ENCODE data around the gene SNRNP48. TPM values are rescaled to one million over a fixed set of nuclear protein-coding genes. Genes with fewer than 3 reads are reported as not detected.

Gene SNRNP48
- total and polyA plus RNA-seq, 2 experiments from 2014 or later, result 7.6 to 14.6 TPM

GRCh38 chr6:7632501-7633290, 42.7 kb downstream of the SNRNP48 start:
- H3K9me3 ChIP-seq (ENCODE audit: low read depth), result no peaks in the 10 kb centered on the region
- H3K36me3 ChIP-seq (replicated peaks; ENCODE audit: insufficient read depth, low read depth), result no peaks in the 10 kb centered on the region
- H2AFZ ChIP-seq, result no peak overlapping the region
- no peak overlapping the region for H3K4me3 ChIP-seq
- no peaks in the 10 kb centered on the region for H3K79me2 ChIP-seq
- no peak overlapping the region for H3K4me2 ChIP-seq
- 89% methylated on average over 9 of the region's 9 CpGs for whole genome bisulfite sequencing (ENCODE audit: low lambda C conversion rate, missing lambda C conversion rate)
- TF ChIP-seq EZH2 (IDR thresholded peaks at IDR 0.05; ENCODE audit: borderline replicate concordance) (no peak), CTCF (IDR thresholded peaks at IDR 0.05; ENCODE audit: poor library complexity) (no peak), EZH2phosphoT487 (IDR thresholded peaks at IDR 0.05; ENCODE audit: low read depth, severe bottlenecking, unreplicated experiment) (no peak)
- H3K27ac ChIP-seq, result no peak overlapping the region
- no peaks in the 10 kb centered on the region for H4K20me1 ChIP-seq (ENCODE audit: insufficient read depth, poor library complexity, severe bottlenecking)
- H3K27me3 ChIP-seq, result no peaks in the 10 kb centered on the region
- DNase-seq (ENCODE audit: low spot score), result no peak
- H3K9me2 ChIP-seq (replicated peaks; ENCODE audit: insufficient read depth), result no peaks in the 10 kb centered on the region
- peaks cover 8% of the 10 kb centered on the region for H3K4me1 ChIP-seq (ENCODE audit: insufficient read depth)

- Histone ChIP-seq H3K4me1 (ENCODE audit: insufficient read depth) (peaks cover 8% of the 10 kb centered on the region), H3K36me3 (replicated peaks; ENCODE audit: insufficient read depth, low read depth) (no peaks in the 10 kb centered on the region), H3K27ac (no peak overlapping the region), H3K79me2 (no peaks in the 10 kb centered on the region), H3K4me3 (no peak overlapping the region), H3K9me2 (replicated peaks; ENCODE audit: insufficient read depth) (no peaks in the 10 kb centered on the region), H4K20me1 (ENCODE audit: insufficient read depth, poor library complexity, severe bottlenecking) (no peaks in the 10 kb centered on the region), H3K4me2 (no peak overlapping the region), H2AFZ (no peak overlapping the region), H3K27me3 (no peaks in the 10 kb centered on the region), H3K9me3 (ENCODE audit: low read depth) (no peaks in the 10 kb centered on the region)
- WGBS (ENCODE audit: low lambda C conversion rate, missing lambda C conversion rate), result 50% methylated on average over 4 of the region's 4 CpGs
- DNase-seq (ENCODE audit: low spot score), result no peak
- TF ChIP-seq EZH2 (IDR thresholded peaks at IDR 0.05; ENCODE audit: borderline replicate concordance), result no peak
- no peak for TF ChIP-seq CTCF (IDR thresholded peaks at IDR 0.05; ENCODE audit: poor library complexity)
- no peak for TF ChIP-seq EZH2phosphoT487 (IDR thresholded peaks at IDR 0.05; ENCODE audit: low read depth, severe bottlenecking, unreplicated experiment)
These were observed 43.4 kb downstream of the SNRNP48 start for GRCh38 chr6:7633361-7633760.

GRCh38 chr6:7636151-7636550, 46.2 kb downstream of the SNRNP48 start:
- Histone ChIP-seq H2AFZ (no peak overlapping the region), H3K27me3 (no peaks in the 10 kb centered on the region), H3K4me1 (ENCODE audit: insufficient read depth) (peaks cover 12% of the 10 kb centered on the region), H3K9me2 (replicated peaks; ENCODE audit: insufficient read depth) (no peaks in the 10 kb centered on the region), H3K27ac (no peak overlapping the region), H3K4me3 (no peak overlapping the region), H3K9me3 (ENCODE audit: low read depth) (no peaks in the 10 kb centered on the region), H3K4me2 (no peak overlapping the region), H3K79me2 (no peaks in the 10 kb centered on the region), H4K20me1 (ENCODE audit: insufficient read depth, poor library complexity, severe bottlenecking) (no peaks in the 10 kb centered on the region), H3K36me3 (replicated peaks; ENCODE audit: insufficient read depth, low read depth) (no peaks in the 10 kb centered on the region)
- TF ChIP-seq EZH2phosphoT487 (IDR thresholded peaks at IDR 0.05; ENCODE audit: low read depth, severe bottlenecking, unreplicated experiment), result no peak
- no peak for TF ChIP-seq CTCF (IDR thresholded peaks at IDR 0.05; ENCODE audit: poor library complexity)
- TF ChIP-seq EZH2 (IDR thresholded peaks at IDR 0.05; ENCODE audit: borderline replicate concordance), result no peak
- WGBS (ENCODE audit: low lambda C conversion rate, missing lambda C conversion rate), result 100% methylated on average over 1 of the region's 1 CpG
- DNase-seq (ENCODE audit: low spot score), result no peak
